Esophagus squamous epithelium (tissue), 4 donors: Measurements from ENCODE around the gene FREM1.

Experiments
- POLR2A ChIP-seq, 4 donors: fragments of 450-650 bp; IDR thresholded peaks; one replicate each; pipeline ENCODE4 v1.6.1; 2017; ENCODE audit warnings: antibody characterized with exemption in 4 of 4, mild to moderate bottlenecking in 4 of 4, moderate library complexity in 3 of 4
- TF ChIP-seq, protein P1 (sequence below), 6 experiments: fragments of 450-650 bp in 4 of 6; fragments of 200-600 bp in 2 of 6; sonication (generic) in 2 of 6; IDR thresholded peaks; one replicate each; pipeline ENCODE4 v1.5.1; 2016 to 2019; ENCODE audit warnings: antibody characterized with exemption in 6 of 6, mild to moderate bottlenecking in 4 of 6, moderate library complexity in 4 of 6

DNA sequence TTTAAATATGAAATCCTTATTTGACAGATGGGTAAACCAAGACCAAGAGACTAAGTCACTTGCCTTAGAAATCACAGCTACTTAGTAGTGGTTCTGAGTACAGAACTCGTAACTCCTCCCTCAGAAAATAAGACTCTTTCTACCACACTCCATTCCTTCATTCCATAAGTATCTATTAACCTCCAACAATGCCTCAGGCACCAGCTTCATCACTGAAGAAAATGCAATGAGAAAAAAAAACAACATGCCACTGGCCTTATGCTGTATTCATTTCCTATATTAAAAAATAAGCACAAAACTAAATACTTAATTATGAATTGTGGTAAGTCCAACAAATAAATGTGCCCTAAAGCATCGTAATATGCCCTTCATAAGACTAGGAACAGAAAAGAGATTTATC lies 13.5 kb upstream of the FREM1 start:
- TF ChIP-seq, protein P1, sequence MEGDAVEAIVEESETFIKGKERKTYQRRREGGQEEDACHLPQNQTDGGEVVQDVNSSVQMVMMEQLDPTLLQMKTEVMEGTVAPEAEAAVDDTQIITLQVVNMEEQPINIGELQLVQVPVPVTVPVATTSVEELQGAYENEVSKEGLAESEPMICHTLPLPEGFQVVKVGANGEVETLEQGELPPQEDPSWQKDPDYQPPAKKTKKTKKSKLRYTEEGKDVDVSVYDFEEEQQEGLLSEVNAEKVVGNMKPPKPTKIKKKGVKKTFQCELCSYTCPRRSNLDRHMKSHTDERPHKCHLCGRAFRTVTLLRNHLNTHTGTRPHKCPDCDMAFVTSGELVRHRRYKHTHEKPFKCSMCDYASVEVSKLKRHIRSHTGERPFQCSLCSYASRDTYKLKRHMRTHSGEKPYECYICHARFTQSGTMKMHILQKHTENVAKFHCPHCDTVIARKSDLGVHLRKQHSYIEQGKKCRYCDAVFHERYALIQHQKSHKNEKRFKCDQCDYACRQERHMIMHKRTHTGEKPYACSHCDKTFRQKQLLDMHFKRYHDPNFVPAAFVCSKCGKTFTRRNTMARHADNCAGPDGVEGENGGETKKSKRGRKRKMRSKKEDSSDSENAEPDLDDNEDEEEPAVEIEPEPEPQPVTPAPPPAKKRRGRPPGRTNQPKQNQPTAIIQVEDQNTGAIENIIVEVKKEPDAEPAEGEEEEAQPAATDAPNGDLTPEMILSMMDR (IDR thresholded peaks at IDR 0.05) = no peak
- TF ChIP-seq POLR2A (IDR thresholded peaks at IDR 0.05) = no peak
